ENCODE results near the gene ANKFY1.

The ANKFY1 gene

GRCh38 chr17:4173781-4174180, 90.0 kb downstream of the ANKFY1 start:
- Histone ChIP-seq H3K36me3 (ENCODE audit: insufficient read depth, low read depth, low read length) (peaks cover 99% of the 10 kb centered on the region), H3K4me1 (ENCODE audit: insufficient read depth, low read length) (no peaks in the 10 kb centered on the region), H3K4me3 (ENCODE audit: low read length) (no peak overlapping the region), H3K9me3 (ENCODE audit: insufficient read depth, low read depth, low read length) (no peaks in the 10 kb centered on the region), H3K27ac (ENCODE audit: low read length) (no peak overlapping the region), H3K27me3 (ENCODE audit: insufficient read depth, low read length) (no peaks in the 10 kb centered on the region), H3K9ac (ENCODE audit: low read depth, low read length) (no peak overlapping the region)

DNA sequence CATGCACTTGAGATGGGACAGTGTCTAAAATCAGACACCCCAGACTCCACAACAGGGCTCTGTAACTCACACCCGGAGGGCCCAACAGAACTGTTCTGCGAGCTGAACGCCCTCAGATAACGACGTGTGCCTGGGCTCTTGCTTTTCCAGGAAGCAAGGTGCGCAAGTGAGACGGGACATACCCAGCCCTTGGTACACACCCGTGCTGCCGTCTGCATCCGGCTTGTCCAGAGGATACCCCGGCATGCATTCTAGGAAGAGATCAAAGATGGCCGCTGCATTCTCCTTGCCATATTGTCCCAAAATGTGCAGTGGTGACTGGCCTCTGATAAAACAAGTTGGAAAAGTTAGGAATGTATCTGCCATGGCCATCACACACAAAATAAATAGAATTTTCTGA, 91.4 kb downstream of the ANKFY1 start:
- Histone ChIP-seq H3K27ac (ENCODE audit: low read length) (no peak overlapping the region), H3K4me1 (ENCODE audit: insufficient read depth, low read length) (no peaks in the 10 kb centered on the region), H3K9ac (ENCODE audit: low read depth, low read length) (no peak overlapping the region), H3K9me3 (ENCODE audit: insufficient read depth, low read depth, low read length) (no peaks in the 10 kb centered on the region), H3K27me3 (ENCODE audit: insufficient read depth, low read length) (no peaks in the 10 kb centered on the region), H3K36me3 (ENCODE audit: insufficient read depth, low read depth, low read length) (peaks cover 99% of the 10 kb centered on the region), H3K4me3 (ENCODE audit: low read length) (no peak overlapping the region)

GRCh38 chr17:4170639-4171280, 93.0 kb downstream of the ANKFY1 start:
- Histone ChIP-seq H3K9me3 (ENCODE audit: insufficient read depth, low read depth, low read length) (no peaks in the 10 kb centered on the region), H3K4me1 (ENCODE audit: insufficient read depth, low read length) (no peaks in the 10 kb centered on the region), H3K4me3 (ENCODE audit: low read length) (no peak overlapping the region), H3K9ac (ENCODE audit: low read depth, low read length) (no peak overlapping the region), H3K36me3 (ENCODE audit: insufficient read depth, low read depth, low read length) (peaks cover 99% of the 10 kb centered on the region), H3K27me3 (ENCODE audit: insufficient read depth, low read length) (no peaks in the 10 kb centered on the region), H3K27ac (ENCODE audit: low read length) (no peak overlapping the region)

DNA sequence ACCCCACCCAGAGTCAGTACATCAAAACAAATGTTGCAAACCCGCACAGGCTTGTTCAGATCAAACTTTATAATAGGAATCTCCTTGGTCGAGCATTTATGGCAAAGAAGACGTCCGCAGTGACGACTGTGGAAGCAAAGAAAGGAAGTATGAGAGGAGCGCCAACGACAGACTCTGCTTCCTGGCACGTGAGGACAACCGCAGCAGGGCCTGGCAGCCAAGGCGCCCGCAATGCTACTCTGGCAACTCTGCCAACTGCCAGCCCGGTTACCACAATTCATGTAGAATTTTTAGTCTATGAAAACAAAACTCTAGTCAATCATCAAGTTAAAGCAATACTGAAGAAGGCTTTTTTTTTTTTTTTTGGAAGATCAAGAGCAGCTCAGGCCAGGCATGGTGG, 96.0 kb downstream of the ANKFY1 start:
- Histone ChIP-seq H3K9ac (ENCODE audit: low read depth, low read length) (no peak overlapping the region), H3K9me3 (ENCODE audit: insufficient read depth, low read depth, low read length) (no peaks in the 10 kb centered on the region), H3K36me3 (ENCODE audit: insufficient read depth, low read depth, low read length) (peaks cover 79% of the 10 kb centered on the region), H3K27ac (ENCODE audit: low read length) (no peak overlapping the region), H3K4me1 (ENCODE audit: insufficient read depth, low read length) (no peaks in the 10 kb centered on the region), H3K27me3 (ENCODE audit: insufficient read depth, low read length) (no peaks in the 10 kb centered on the region), H3K4me3 (ENCODE audit: low read length) (no peak overlapping the region)

DNA sequence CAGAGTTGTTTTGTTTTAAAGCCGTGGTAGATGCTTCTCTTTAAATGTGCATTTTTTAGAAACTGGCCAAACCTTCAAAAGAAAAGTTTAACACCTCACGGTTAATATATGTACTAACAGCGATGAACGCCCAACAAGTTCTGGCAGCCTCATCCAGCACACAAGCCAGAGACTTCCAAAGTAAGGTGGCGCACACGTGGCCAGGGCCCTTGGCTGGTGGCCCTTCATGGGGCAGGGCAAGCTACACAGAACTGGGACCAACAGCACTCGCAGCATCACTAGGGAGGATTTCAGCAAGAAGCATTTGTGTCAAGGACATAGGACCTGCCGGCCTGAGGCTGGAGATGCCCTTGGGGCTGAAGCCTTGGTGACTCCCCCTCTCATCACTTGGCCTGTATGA, 97.4 kb downstream of the ANKFY1 start:
- no peak overlapping the region for H3K27ac ChIP-seq (ENCODE audit: low read length)

DNA sequence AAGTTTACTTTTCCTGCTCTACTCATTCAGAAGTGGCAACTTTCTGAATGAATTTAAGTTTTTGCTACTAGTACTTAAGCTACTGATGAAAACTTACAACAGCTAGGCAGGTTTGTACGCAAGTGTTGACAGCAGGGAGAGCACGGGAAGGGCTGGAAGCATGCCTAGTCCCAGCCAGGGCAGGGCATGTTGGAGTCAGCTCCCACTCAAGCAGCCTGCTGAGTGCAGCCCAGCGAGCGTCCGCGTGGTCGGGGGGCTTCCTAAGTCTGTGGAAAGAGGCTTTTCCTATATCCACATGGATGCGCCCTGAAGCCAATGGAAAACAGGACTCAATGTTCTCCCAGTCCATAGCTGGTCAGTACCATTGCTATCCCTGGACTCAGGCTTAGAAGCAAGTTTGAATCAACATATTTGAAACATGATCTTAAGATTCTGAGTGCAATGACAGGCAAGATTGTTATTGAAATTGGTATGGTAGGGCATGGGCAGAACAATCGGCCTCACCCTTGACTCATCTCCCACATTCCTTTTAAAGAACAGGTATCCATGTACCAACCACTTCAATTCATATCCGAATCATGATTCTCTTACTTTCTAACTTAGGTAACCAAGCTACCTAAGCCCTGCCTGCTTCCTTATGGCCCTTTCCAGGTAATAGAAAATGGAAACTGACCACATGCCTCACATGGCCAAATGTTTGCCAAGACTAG, 98.3 kb downstream of the ANKFY1 start:
- Histone ChIP-seq H3K27me3 (ENCODE audit: insufficient read depth, low read length) (no peaks in the 10 kb centered on the region), H3K9me3 (ENCODE audit: insufficient read depth, low read depth, low read length) (no peaks in the 10 kb centered on the region), H3K4me3 (ENCODE audit: low read length) (no peak overlapping the region), H3K27ac (ENCODE audit: low read length) (no peak overlapping the region), H3K9ac (ENCODE audit: low read depth, low read length) (no peak overlapping the region), H3K4me1 (ENCODE audit: insufficient read depth, low read length) (peaks cover 4% of the 10 kb centered on the region; the same call in 1 of the 2 replicates), H3K36me3 (ENCODE audit: insufficient read depth, low read depth, low read length) (peaks cover 56% of the 10 kb centered on the region)

More for the DNA sequence above, 97.4 kb downstream of the ANKFY1 start:
- Histone ChIP-seq H3K36me3 (ENCODE audit: insufficient read depth, low read depth, low read length) (peaks cover 66% of the 10 kb centered on the region), H3K4me1 (ENCODE audit: insufficient read depth, low read length) (peaks cover 3% of the 10 kb centered on the region; the same call in 1 of the 2 replicates), H3K4me3 (ENCODE audit: low read length) (no peak overlapping the region), H3K27me3 (ENCODE audit: insufficient read depth, low read length) (no peaks in the 10 kb centered on the region), H3K9ac (ENCODE audit: low read depth, low read length) (no peak overlapping the region), H3K9me3 (ENCODE audit: insufficient read depth, low read depth, low read length) (no peaks in the 10 kb centered on the region)

DNA sequence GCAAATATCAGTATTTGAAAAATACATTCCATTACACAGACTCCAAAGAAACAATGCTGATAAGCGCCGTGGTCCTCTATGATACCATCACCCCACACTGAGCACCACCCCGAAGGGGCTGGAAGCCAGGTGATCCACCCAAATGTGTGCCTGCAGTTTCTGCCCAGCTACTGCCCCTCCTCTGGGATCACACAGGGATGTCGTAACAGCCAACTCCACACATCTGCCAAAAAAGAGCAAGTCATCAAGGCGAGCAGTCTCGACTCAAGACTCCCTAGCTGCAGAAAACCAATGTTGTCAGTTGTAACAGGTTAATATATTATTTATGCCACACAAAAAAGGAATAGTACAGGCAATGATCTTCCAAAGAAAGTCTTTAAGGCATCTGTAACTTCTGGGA, 99.8 kb downstream of the ANKFY1 start:
- Histone ChIP-seq H3K4me3 (ENCODE audit: low read length) (no peak overlapping the region), H3K36me3 (ENCODE audit: insufficient read depth, low read depth, low read length) (peaks cover 41% of the 10 kb centered on the region), H3K27me3 (ENCODE audit: insufficient read depth, low read length) (no peaks in the 10 kb centered on the region), H3K4me1 (ENCODE audit: insufficient read depth, low read length) (peaks cover 4% of the 10 kb centered on the region; the same call in 1 of the 2 replicates), H3K9me3 (ENCODE audit: insufficient read depth, low read depth, low read length) (no peaks in the 10 kb centered on the region), H3K27ac (ENCODE audit: low read length) (no peak overlapping the region), H3K9ac (ENCODE audit: low read depth, low read length) (no peak overlapping the region)

- no peak overlapping the region for H3K9ac ChIP-seq (ENCODE audit: low read depth, low read length)
- no peaks in the 10 kb centered on the region for H3K9me3 ChIP-seq (ENCODE audit: insufficient read depth, low read depth, low read length)
- H3K27ac ChIP-seq (ENCODE audit: low read length), result no peak overlapping the region
- H3K4me3 ChIP-seq (ENCODE audit: low read length), result no peak overlapping the region
- peaks cover 31% of the 10 kb centered on the region for H3K36me3 ChIP-seq (ENCODE audit: insufficient read depth, low read depth, low read length)
- H3K27me3 ChIP-seq (ENCODE audit: insufficient read depth, low read length), result no peaks in the 10 kb centered on the region
- peaks cover 4% of the 10 kb centered on the region; the same call in 1 of the 2 replicates for H3K4me1 ChIP-seq (ENCODE audit: insufficient read depth, low read length)
Observed at GRCh38 chr17:4162775-4163466, 100.9 kb downstream of the ANKFY1 start.

DNA sequence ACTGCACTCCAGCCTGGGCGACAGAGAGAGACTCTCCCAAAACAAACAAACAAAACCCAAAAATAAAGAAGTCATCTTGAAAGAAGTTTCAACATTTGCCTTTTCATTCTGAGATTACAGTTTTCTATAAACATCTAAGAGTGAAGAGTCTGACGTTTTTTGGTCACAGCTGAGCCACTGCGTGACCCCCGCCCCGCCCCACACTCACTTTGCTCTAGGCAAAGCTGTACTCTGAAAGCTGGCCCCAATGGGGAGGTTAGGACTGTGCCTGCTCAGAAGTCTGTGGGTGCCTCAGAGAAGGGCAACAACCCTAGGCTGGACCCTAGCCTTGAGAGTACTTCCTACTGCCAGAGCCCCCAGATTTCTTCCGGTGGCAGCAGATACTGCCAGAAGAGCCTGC, 101.5 kb downstream of the ANKFY1 start:
- H3K27ac ChIP-seq (ENCODE audit: low read length), result no peak overlapping the region
- no peak overlapping the region for H3K4me3 ChIP-seq (ENCODE audit: low read length)
- peaks cover 25% of the 10 kb centered on the region for H3K36me3 ChIP-seq (ENCODE audit: insufficient read depth, low read depth, low read length)
- H3K9me3 ChIP-seq (ENCODE audit: insufficient read depth, low read depth, low read length), result no peaks in the 10 kb centered on the region
- H3K4me1 ChIP-seq (ENCODE audit: insufficient read depth, low read length), result peaks cover 4% of the 10 kb centered on the region; the same call in 1 of the 2 replicates
- H3K27me3 ChIP-seq (ENCODE audit: insufficient read depth, low read length), result no peaks in the 10 kb centered on the region
- no peak overlapping the region for H3K9ac ChIP-seq (ENCODE audit: low read depth, low read length)

DNA sequence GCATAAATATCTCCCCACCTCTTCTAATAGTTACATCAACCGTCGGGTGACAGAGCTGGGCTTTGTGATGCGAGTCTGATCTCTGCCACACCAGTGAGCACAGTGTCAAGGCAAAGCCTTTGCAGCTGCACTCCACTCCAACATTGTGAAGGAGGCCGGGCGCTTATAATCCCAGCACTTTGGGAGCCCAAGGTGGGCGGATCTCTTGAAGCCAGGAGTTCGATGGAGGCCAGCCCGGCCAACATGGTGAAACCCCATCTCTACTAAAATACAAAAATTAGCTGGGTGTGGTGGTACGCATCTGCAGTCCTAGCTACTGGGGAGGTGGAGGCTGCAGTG, 101.8 kb downstream of the ANKFY1 start:
- no peaks in the 10 kb centered on the region for H3K27me3 ChIP-seq (ENCODE audit: insufficient read depth, low read length)
- H3K9ac ChIP-seq (ENCODE audit: low read depth, low read length), result 0 out of 2 replicates have a peak overlapping the region, but pooled peaks have one; percentile 58
- peaks cover 21% of the 10 kb centered on the region for H3K36me3 ChIP-seq (ENCODE audit: insufficient read depth, low read depth, low read length)
- no peak overlapping the region for H3K4me3 ChIP-seq (ENCODE audit: low read length)
- H3K27ac ChIP-seq (ENCODE audit: low read length), result no peak overlapping the region
- H3K4me1 ChIP-seq (ENCODE audit: insufficient read depth, low read length), result peaks cover 4% of the 10 kb centered on the region; the same call in 1 of the 2 replicates
- H3K9me3 ChIP-seq (ENCODE audit: insufficient read depth, low read depth, low read length), result no peaks in the 10 kb centered on the region

- Histone ChIP-seq H3K27ac (ENCODE audit: low read length) (no peak overlapping the region), H3K4me3 (ENCODE audit: low read length) (no peak overlapping the region), H3K36me3 (ENCODE audit: insufficient read depth, low read depth, low read length) (peaks cover 15% of the 10 kb centered on the region), H3K9me3 (ENCODE audit: insufficient read depth, low read depth, low read length) (no peaks in the 10 kb centered on the region), H3K9ac (ENCODE audit: low read depth, low read length) (peak overlapping the region; percentile 58), H3K27me3 (ENCODE audit: insufficient read depth, low read length) (no peaks in the 10 kb centered on the region), H3K4me1 (ENCODE audit: insufficient read depth, low read length) (peaks cover 4% of the 10 kb centered on the region; the same call in 1 of the 2 replicates)
Observed at GRCh38 chr17:4161192-4161966, 102.4 kb downstream of the ANKFY1 start.

All from iPS-20b (cell line).